Adipocyte (in vitro differentiated cells): ENCODE measurements around the gene TTC32.
A peak's percentile ranks its signal among the peaks of the same experiment; 100 is the strongest.

Source experiments
- DNase-seq: peaks from one replicate; pipeline ENCODE4 v3.0.0-alpha.2; 2015; ENCODE audit warnings: low read depth
- H3K27me3 ChIP-seq: replicated peaks from 2 replicates; pipeline ENCODE4 v1.7.0; 2013; ENCODE audit warnings: mild to moderate bottlenecking, low read length, moderate library complexity; ENCODE audit not compliant: control insufficient read depth, insufficient read depth
- H3K36me3 ChIP-seq: 2 replicates; pipeline ENCODE4 v1.7.0; 2013; ENCODE audit warnings: low read length, mild to moderate bottlenecking, moderate library complexity; ENCODE audit not compliant: control insufficient read depth, insufficient read depth, severe bottlenecking
- H3K4me1 ChIP-seq: 2 replicates; pipeline ENCODE4 v1.7.0; 2013; ENCODE audit warnings: mild to moderate bottlenecking, low read length, moderate library complexity; ENCODE audit not compliant: control insufficient read depth, insufficient read depth
- H3K4me3 ChIP-seq: 2 replicates; pipeline ENCODE4 v1.7.0; 2013; ENCODE audit warnings: mild to moderate bottlenecking, low read length, moderate library complexity
- H3K9ac ChIP-seq: 2 replicates; pipeline ENCODE4 v1.7.0; 2013; ENCODE audit warnings: mild to moderate bottlenecking, low read length, moderate library complexity
- H3K9me3 ChIP-seq: 2 replicates; pipeline ENCODE4 v1.7.0; 2013; ENCODE audit warnings: mild to moderate bottlenecking, low read length, moderate library complexity; ENCODE audit not compliant: control insufficient read depth

Gene TTC32

DNA sequence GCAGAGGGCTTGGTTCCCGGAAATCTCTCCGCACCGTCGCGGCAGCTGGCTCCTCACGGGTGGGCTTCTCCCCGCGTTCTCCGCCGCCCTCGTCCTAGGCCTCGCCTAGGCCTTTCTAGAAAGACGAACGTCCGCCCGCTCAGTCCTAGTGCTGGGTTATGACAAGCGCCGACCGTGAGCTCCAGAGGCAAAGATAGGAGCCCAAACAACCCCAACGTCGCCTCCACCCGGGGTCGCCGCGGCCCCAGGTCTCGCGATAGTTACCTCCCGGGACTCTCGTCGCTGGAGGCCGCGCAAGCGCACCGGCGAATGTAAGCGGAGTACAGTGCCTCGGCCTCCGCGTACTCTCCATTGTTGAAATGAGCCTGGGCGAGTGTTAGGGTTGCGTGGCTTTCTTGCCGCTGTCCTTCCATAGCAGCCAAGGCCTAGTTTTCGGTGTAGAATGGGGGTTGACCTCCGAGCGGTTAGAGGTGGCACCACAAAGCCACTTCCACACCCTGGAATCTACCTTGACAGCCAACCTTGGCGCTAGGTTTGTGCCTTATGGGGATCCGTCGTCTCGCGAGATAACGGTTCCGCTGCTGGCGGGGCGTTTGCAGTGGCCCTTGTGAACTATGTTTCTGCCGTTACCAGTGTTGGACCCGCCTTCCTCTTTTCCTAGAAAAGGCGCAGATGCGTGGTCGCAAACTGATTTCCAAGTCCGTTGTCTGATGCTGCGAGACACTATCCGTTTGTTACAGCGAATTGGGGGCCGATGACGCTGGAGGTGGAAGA, at the start of gene TTC32:
Gene TTC32 (minus strand): TSS at position 542 of the 774 bp plus-strand sequence. CDS start 129 bp downstream, at position 413.
- peaks cover 44% of the 10 kb centered on the region for H3K4me1 ChIP-seq
- H3K4me3 ChIP-seq, result peak within 1 kb of the TSS; percentile 98
- H3K9me3 ChIP-seq, result no peaks in the 10 kb centered on the region
- no peaks in the 10 kb centered on the region for H3K36me3 ChIP-seq
- DNase-seq, result peak; percentile 97
- peak within 1 kb of the TSS; percentile 99 for H3K9ac ChIP-seq
- no peaks in the 10 kb centered on the region for H3K27me3 ChIP-seq

DNA sequence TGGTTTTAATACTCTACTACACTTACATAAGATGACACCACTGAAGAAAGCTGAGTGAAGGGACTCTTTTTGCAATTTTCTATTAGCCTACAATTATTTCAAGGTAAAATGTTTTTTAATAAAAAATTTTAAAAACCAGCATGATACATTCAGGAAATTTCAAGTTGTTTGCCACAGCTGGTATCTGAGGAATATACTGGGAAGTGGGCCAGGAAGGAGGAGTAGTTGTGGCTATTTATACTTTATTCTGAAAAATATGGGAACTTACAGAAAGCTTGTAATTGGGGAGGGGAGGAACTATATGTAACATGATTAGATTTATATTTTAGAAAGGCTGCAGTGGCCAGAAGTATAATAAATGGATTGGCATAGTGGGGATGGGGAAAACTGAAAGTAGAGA, 47.3 kb upstream of the TTC32 start:
- no peaks in the 10 kb centered on the region for H3K9me3 ChIP-seq
- no peak overlapping the region for H3K9ac ChIP-seq
- H3K4me3 ChIP-seq, result no peak overlapping the region
- peak; percentile 69 for DNase-seq
- H3K36me3 ChIP-seq, result peaks cover 12% of the 10 kb centered on the region
- peaks cover 8% of the 10 kb centered on the region for H3K4me1 ChIP-seq
- H3K27me3 ChIP-seq, result no peaks in the 10 kb centered on the region

DNA sequence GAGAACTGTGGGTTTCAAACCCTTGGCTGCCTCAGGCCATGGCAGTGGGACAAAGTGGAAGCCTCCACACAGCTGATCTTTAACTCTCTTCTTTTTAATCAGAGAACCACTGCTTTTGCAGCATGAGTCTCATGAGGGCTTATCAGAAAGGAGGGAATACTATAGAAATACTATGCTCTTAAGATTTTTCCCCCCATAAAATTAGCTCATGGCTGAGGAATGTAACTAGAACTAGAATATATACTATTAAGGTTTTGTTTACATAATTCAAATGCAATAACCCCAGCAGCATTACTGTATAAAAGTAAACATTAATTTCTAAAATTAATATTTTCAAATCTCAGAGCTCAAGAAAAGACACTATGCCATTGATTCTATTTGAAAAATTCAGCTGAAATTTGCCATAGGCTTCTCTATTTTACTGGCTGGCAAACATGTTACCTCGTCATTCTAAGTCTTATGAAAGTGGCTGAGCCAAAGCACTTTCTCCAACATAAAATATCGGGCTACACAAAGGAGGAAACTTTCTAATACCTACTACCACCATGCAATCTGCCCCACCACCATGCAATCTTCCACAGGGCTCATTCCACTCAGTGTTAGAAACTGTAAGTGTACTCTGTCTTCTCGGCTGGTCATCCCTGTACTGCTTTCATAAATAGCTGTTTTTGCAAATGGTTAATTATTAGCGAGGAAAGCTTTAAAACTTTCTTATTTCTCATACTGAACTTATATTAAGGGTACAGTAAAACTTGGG, 45.6 kb upstream of the TTC32 start:
- no peaks in the 10 kb centered on the region for H3K9me3 ChIP-seq
- H3K36me3 ChIP-seq, result peaks cover 12% of the 10 kb centered on the region
- no peaks in the 10 kb centered on the region for H3K27me3 ChIP-seq
- peaks cover 8% of the 10 kb centered on the region for H3K4me1 ChIP-seq
- H3K4me3 ChIP-seq, result no peak overlapping the region
- H3K9ac ChIP-seq, result no peak overlapping the region
- DNase-seq, result no peak

DNA sequence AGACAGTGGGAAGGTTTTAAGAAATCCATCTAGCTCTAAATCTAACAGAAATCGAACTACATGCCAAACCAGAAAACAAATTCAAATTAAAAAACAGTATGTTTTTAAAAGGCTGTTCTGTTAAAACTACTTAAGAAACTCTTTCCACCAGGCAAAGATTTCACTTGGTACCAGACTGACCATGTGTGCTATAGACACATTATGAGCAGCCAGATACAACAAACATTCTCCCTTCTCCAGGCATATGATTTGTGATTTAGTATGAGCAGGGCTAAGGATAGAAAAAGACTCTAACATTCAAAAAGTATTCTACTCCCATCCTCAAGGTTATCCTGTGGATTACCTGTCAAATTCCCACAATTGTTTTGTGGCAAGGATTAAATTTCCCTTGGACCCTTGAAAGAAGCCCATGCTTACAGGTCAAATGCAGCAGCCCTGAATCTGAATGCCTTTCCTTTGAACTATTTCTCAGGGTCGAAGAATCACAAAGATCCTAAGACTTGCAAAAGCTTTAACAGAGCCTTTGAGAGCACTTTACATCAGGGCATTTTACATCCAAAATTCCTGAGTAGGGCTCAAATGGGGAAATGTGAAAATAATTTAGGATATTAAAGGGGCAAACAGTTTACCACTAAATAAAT, 42.5 kb upstream of the TTC32 start:
- no peak for DNase-seq
- Histone ChIP-seq H3K4me1 (peaks cover 7% of the 10 kb centered on the region), H3K27me3 (no peaks in the 10 kb centered on the region), H3K9ac (no peak overlapping the region), H3K4me3 (no peak overlapping the region), H3K9me3 (no peaks in the 10 kb centered on the region), H3K36me3 (peaks cover 6% of the 10 kb centered on the region)

DNA sequence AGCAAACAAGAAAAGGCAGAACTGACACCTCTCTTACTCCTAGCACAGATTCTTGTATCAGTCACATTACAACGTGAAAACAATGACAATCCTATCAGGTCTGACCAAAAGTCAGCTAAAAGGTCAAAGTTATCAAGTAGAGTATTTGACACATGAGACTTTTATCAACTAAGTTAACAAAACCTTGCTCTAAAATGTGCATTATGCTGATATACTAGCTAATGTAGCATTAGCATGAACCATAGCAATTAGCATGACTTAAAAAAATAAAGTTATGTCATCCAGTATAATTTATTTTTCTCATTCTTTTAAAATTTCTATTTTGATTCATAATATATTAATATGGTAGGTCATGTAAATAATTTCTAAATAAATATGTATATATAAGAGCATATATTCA, 41.4 kb upstream of the TTC32 start:
- no peak overlapping the region for H3K4me3 ChIP-seq
- H3K27me3 ChIP-seq, result no peaks in the 10 kb centered on the region
- no peak for DNase-seq
- no peaks in the 10 kb centered on the region for H3K4me1 ChIP-seq
- no peak overlapping the region for H3K9ac ChIP-seq
- H3K36me3 ChIP-seq, result peaks cover 7% of the 10 kb centered on the region
- H3K9me3 ChIP-seq, result no peaks in the 10 kb centered on the region

DNA sequence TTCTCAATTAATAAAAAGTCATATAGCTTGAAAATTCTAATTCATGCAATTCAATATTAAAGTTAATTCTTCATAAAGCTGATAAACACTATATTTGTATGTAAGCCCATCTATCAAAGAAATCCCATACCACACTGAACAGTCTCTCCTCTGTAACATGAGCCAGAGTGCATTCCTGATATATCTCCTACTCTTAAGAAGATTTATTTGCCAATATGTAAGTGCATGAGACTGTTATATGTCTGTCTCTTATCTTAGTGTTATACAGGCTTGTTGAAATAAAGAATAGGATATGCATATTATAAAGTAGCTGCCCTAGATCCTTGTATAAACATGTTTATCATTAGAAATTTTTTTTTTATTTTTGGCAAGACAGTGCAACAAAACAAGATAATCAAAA, 40.4 kb upstream of the TTC32 start:
- no peaks in the 10 kb centered on the region for H3K4me1 ChIP-seq
- H3K27me3 ChIP-seq, result no peaks in the 10 kb centered on the region
- no peak for DNase-seq
- peaks cover 17% of the 10 kb centered on the region for H3K36me3 ChIP-seq
- no peak overlapping the region for H3K4me3 ChIP-seq
- H3K9ac ChIP-seq, result no peak overlapping the region
- H3K9me3 ChIP-seq, result no peaks in the 10 kb centered on the region

DNA sequence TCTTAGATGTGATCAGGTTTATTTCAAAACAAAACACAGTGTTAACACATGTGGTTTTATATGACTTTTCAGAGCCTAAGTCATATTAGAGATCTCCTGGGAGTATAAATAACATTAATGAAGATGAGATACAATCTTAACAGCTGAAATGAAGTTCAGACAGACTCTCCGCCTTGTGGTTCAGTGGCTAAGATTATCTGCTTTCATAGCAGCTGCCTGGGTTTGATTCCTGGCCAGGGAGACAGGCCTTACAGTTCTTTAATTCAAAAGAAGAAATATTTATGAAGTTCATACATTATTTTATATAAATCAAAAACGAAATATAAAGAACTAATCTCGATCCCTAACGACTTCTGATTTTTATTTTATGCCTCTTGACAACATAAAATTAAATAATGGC, 35.2 kb upstream of the TTC32 start:
- H3K36me3 ChIP-seq, result peaks cover 35% of the 10 kb centered on the region
- H3K4me3 ChIP-seq, result no peak overlapping the region
- peaks cover 10% of the 10 kb centered on the region for H3K4me1 ChIP-seq
- no peaks in the 10 kb centered on the region for H3K27me3 ChIP-seq
- no peak overlapping the region for H3K9ac ChIP-seq
- DNase-seq, result no peak
- no peaks in the 10 kb centered on the region for H3K9me3 ChIP-seq

DNA sequence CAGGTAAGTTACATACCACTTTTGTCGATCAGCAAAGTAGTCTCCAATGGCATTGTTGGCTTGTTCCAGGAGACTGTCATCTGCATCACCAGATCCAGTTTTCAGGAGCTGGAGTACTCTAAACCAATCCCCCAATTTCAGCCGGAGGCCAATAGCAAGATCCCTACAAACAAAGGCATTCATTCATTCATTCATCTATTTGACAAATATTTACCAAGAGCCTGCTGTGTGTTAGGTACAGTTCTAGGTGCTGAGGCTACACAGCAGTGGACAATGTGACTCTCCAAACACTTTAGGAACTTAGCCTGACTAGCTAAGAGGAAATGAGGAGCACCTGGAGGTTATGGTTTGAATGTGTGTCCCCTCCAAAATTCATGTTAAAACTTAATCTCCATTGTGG, 34.4 kb upstream of the TTC32 start:
- no peak overlapping the region for H3K4me3 ChIP-seq
- peaks cover 40% of the 10 kb centered on the region for H3K36me3 ChIP-seq
- no peak overlapping the region for H3K9ac ChIP-seq
- DNase-seq, result no peak
- H3K4me1 ChIP-seq, result peaks cover 10% of the 10 kb centered on the region
- no peaks in the 10 kb centered on the region for H3K27me3 ChIP-seq
- H3K9me3 ChIP-seq, result no peaks in the 10 kb centered on the region

DNA sequence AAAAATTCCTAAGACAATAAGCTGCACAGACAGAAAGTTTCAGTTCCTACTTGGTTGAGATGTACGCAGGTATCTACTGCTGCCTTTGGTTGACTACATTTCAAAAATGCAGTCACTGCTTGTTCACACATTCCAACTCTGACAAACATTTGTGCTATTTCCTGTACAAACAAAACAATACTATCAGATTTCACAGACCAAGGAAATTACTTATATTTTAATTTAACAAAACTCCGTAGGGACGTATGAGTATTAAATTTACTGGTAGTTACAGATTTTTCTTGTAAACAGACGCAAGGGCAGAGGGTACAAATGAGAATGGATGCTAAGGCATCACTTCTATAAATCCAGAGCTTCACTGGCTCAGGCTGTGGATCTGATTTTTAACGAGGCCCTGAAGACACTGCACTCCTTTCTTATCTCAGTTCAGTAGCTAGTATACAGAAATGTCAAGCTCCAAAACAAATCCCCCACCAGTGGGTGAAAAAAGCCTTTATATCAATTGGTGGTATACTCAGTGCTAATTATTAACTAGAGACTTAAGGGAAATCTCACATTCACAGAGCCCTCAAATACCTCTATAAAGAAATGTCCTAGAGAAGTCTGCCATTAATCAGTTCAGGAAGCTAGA, 31.7 kb upstream of the TTC32 start:
- peaks cover 59% of the 10 kb centered on the region for H3K36me3 ChIP-seq
- H3K4me3 ChIP-seq, result peak overlapping the region; percentile 36
- H3K27me3 ChIP-seq, result no peaks in the 10 kb centered on the region
- DNase-seq, result peak; percentile 67
- no peak overlapping the region for H3K9ac ChIP-seq
- H3K4me1 ChIP-seq, result peaks cover 10% of the 10 kb centered on the region
- H3K9me3 ChIP-seq, result peaks cover under 1% of the 10 kb centered on the region

DNA sequence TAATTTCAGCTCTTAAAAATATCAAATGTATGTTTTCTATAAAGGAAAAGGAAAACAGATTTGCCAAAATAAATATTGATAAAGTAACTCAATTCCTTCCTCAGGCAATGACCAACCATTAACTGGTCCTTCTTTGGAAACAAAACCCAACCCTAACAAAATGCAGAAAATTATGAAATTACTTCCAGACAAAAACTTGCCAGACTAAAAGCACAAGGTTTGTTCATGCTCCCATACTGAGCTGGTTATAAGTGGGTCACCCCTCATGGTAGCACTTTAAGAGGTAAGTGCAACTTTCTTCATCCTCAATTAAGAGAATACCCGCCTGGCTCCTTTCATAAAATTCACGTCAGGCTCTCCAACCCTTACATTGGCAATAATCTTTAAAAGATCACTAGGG, 31.1 kb upstream of the TTC32 start:
- peaks cover 10% of the 10 kb centered on the region for H3K4me1 ChIP-seq
- H3K4me3 ChIP-seq, result peak overlapping the region; percentile 36
- peaks cover 6% of the 10 kb centered on the region for H3K9me3 ChIP-seq
- H3K36me3 ChIP-seq, result peaks cover 60% of the 10 kb centered on the region
- H3K27me3 ChIP-seq, result no peaks in the 10 kb centered on the region
- DNase-seq, result peak; percentile 46
- H3K9ac ChIP-seq, result no peak overlapping the region

DNA sequence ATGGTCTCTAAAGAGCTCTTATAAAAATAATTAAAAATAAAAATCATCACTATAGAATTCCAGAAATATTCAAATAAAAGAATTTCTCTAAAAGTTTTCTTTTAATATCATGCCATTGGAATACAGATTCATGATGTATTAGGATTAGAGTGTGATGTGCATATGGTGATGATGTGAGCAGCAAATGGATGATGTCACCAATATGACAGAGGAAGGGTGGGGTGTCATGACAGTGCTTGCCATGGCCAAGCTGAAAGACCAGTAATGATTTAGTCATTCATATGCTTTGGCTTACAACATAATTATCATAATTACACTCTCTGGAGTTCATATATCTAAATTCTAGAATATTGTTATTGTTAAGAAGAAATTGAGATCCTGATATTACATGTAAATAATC, 27.4 kb upstream of the TTC32 start:
- no peak overlapping the region for H3K9ac ChIP-seq
- H3K27me3 ChIP-seq, result no peaks in the 10 kb centered on the region
- peaks cover 10% of the 10 kb centered on the region for H3K9me3 ChIP-seq
- peaks cover 10% of the 10 kb centered on the region for H3K4me1 ChIP-seq
- no peak for DNase-seq
- H3K4me3 ChIP-seq, result no peak overlapping the region
- peaks cover 38% of the 10 kb centered on the region for H3K36me3 ChIP-seq
